Endothelial cell of umbilical vein (primary cell): ENCODE data around the gene CBLN3. TPM values are rescaled to one million over a fixed set of nuclear protein-coding genes. Genes with fewer than 3 reads are reported as not detected.

Source experiments
- BruUV-seq: library from RNA; stranded (reverse); fragments of 400-500 nt; replicated peaks from 2 replicates; lab custom pipeline; 2021; lab: Mats Ljungman, UMichigan
- CTCF ChIA-PET: fragments of 300-600, 350-600 bp; sonication (Branson Sonifier 250); formaldehyde crosslinking; loops from one replicate; lab custom pipeline; 2021; ENCODE audit warnings: antibody characterized with exemption, inconsistent platforms; lab: Charles Lee
- POLR2A ChIA-PET: fragments of 300-600, 350-600 bp; sonication (Branson Sonifier 250); formaldehyde crosslinking; loops from one replicate; lab custom pipeline; 2021; ENCODE audit warnings: antibody characterized with exemption, inconsistent platforms; lab: Charles Lee
- DNase-seq: peaks from one replicate; pipeline ENCODE4 v3.0.0-alpha.2; 2011; ENCODE audit warnings: low read depth, low spot score
- FAIRE-seq: peaks from 2 replicates; lab custom pipeline; 2011; peaks lifted over from hg19 to GRCh38; lab: Jason Lieb, UNC
- H2AFZ ChIP-seq: 2 replicates; pipeline ENCODE4 v1.6.0; 2012; ENCODE audit warnings: low read depth, low read length, control low read depth, inconsistent platforms
- H3K27ac ChIP-seq: 2 replicates; pipeline ENCODE4 v1.5.1; 2011; ENCODE audit warnings: low read depth, mild to moderate bottlenecking, control low read depth, low read length, moderate library complexity; ENCODE audit not compliant: insufficient read depth
- H3K27me3 ChIP-seq, 2 experiments: 2 replicates each; pipeline versions ENCODE4 v1.6.0 to v1.6.1; 2011; ENCODE audit warnings: low read length in 2 of 2, mixed read lengths in 1 of 2; ENCODE audit not compliant: control insufficient read depth in 2 of 2, insufficient read depth in 2 of 2
- H3K36me3 ChIP-seq, 2 experiments: 2 replicates in 1 of 2; 3 replicates in 1 of 2; pipeline ENCODE4 v1.5.1; 2011; ENCODE audit warnings: low read length in 2 of 2, mild to moderate bottlenecking in 1 of 2, moderate library complexity in 1 of 2; ENCODE audit not compliant: control insufficient read depth in 2 of 2, insufficient read depth in 2 of 2; ENCODE audit errors: extremely low read depth in 1 of 2
- H3K4me1 ChIP-seq: 3 replicates; pipeline ENCODE4 v1.5.1; 2011; ENCODE audit warnings: mild to moderate bottlenecking, low read length; ENCODE audit not compliant: control insufficient read depth, insufficient read depth; ENCODE audit errors: extremely low read depth
- H3K4me2 ChIP-seq: 2 replicates; pipeline ENCODE4 v1.6.1; 2011; ENCODE audit warnings: low read length, control low read depth, mixed read lengths; ENCODE audit not compliant: insufficient read depth
- H3K4me3 ChIP-seq, 3 experiments: fragments of 200-600 bp in 1 of 3; sonication (generic), shearing (Covaris generic) in 1 of 3; replicated peaks in 1 of 3; 2 replicates each; pipeline ENCODE4 v1.5.1; 2011 to 2016; ENCODE audit warnings: control low read depth in 3 of 3, low read length in 3 of 3, mild to moderate bottlenecking in 2 of 3, inconsistent platforms in 1 of 3, low read depth in 1 of 3, moderate library complexity in 1 of 3; ENCODE audit not compliant: insufficient read depth in 1 of 3
- H3K79me2 ChIP-seq: 2 replicates; pipeline ENCODE4 v1.6.0; 2012; ENCODE audit warnings: low read length, inconsistent platforms; ENCODE audit not compliant: control insufficient read depth, insufficient read depth
- H3K9ac ChIP-seq: replicated peaks from 2 replicates; pipeline ENCODE3; 2011; ENCODE audit warnings: low read length, control low read depth; ENCODE audit not compliant: insufficient read depth; ENCODE audit errors: extremely low read depth
- H3K9me1 ChIP-seq: replicated peaks from 3 replicates; pipeline ENCODE4 v1.6.0; 2011; ENCODE audit warnings: mild to moderate bottlenecking, low read length; ENCODE audit not compliant: control insufficient read depth, insufficient read depth; ENCODE audit errors: extremely low read depth
- H3K9me3 ChIP-seq: replicated peaks from 2 replicates; pipeline ENCODE4 v1.5.1; 2012; ENCODE audit warnings: low read length, inconsistent platforms; ENCODE audit not compliant: control insufficient read depth, insufficient read depth
- H4K20me1 ChIP-seq: replicated peaks from 2 replicates; pipeline ENCODE3; 2011; ENCODE audit warnings: mild to moderate bottlenecking, low read length; ENCODE audit not compliant: control insufficient read depth, insufficient read depth; ENCODE audit errors: extremely low read depth
- EZH2 ChIP-seq: IDR thresholded peaks from 2 replicates; pipeline ENCODE4 v1.6.1; 2012; ENCODE audit warnings: borderline replicate concordance, low read depth, mild to moderate bottlenecking, moderate library complexity, low read length, inconsistent platforms; ENCODE audit not compliant: severe bottlenecking
- FOS ChIP-seq: IDR thresholded peaks from 2 replicates; pipeline ENCODE4 v1.6.1; 2011; ENCODE audit warnings: mild to moderate bottlenecking, low read length, moderate library complexity, borderline replicate concordance; ENCODE audit not compliant: insufficient read depth
- GATA2 ChIP-seq: IDR thresholded peaks from 2 replicates; pipeline ENCODE4 v1.7.0; 2011; ENCODE audit warnings: low read depth, mild to moderate bottlenecking, moderate library complexity, mixed read lengths, low read length; ENCODE audit not compliant: insufficient read length, insufficient read depth
- JUN ChIP-seq: IDR thresholded peaks from 2 replicates; pipeline ENCODE4 v1.6.1; 2011; ENCODE audit warnings: borderline replicate concordance, low read depth; ENCODE audit not compliant: insufficient read length, insufficient read depth
- MYC ChIP-seq: IDR thresholded peaks from one replicate; pipeline ENCODE4 v1.6.1; 2011; ENCODE audit warnings: mild to moderate bottlenecking, low read depth, low read length
- POLR2A ChIP-seq: IDR thresholded peaks from 2 replicates; pipeline ENCODE4 v1.6.1; 2012; ENCODE audit warnings: low read depth, mild to moderate bottlenecking, control low read depth, low read length
- dilution Hi-C: fragments of 300-500 bp; cut with MboI; formaldehyde crosslinking; loops from one replicate; pipeline ENCODE4 v1.15.0; 2019; ENCODE audit warnings: low sequenced_read_pairs; ENCODE audit not compliant: extremely low pct_ligation_motif_present
- intact Hi-C: fragments of 100-400 bp; cut with micrococcal nuclease; formaldehyde crosslinking; loops from one replicate; pipeline ENCODE4 v1.10.0; 2022
- polyA plus RNA-seq, 4 experiments: library from polyadenylated mRNA; depleted of rRNA in 3 of 4; stranded (reverse) in 3 of 4; unstranded in 1 of 4; fragments of >200 nt; gene quantifications; 2 replicates each; pipeline versions ENCODE4 v1.2.1 to v1.2.3, GENCODE V29; 2011 to 2012; ENCODE audit warnings: missing spikeins in 1 of 4
- total RNA-seq: library from RNA; stranded (reverse); gene quantifications from 2 replicates; pipeline ENCODE4 v1.2.3, GENCODE V29; 2021
- TF ChIP-seq, protein P1 (sequence below), 2 donors: IDR thresholded peaks; 1 replicate in 1 of 2; 2 replicates in 1 of 2; pipeline ENCODE4 v1.5.1; 2011; ENCODE audit warnings: low read length in 2 of 2, mild to moderate bottlenecking in 2 of 2, moderate library complexity in 2 of 2, control low read depth in 1 of 2, inconsistent platforms in 1 of 2, low read depth in 1 of 2; ENCODE audit not compliant: insufficient read depth in 1 of 2; ENCODE audit errors: extremely low read depth in 1 of 2

Gene CBLN3
- total and polyA plus RNA-seq, 2 donors (not counting 3 experiments of a cell fraction or from before 2014, with no cell fraction given) = 7.9 to 8.6 TPM

DNA sequence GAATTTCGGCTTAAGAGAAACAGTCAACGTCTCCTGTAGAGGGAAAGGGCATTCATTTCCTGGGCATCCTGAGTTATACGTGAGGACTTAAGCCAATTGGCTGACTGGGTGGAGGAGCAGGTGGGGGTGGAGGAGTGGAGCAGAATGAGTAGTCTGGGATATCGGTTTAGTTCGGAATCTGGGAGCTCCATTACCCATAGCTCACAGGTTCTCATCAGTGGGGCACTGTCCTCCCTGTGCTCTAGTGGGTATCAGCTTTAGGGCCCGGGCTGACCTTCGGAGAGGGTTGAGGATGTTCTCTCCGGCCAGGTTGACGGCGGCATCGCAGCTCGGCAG lies 12.4 kb upstream of the CBLN3 start:
- no TSS peak for BruUV-seq
- intact Hi-C loops (loop anchor here (10.0 kb wide), 1 partner anchor 953 kb away; no protein-coding TSS in a partner anchor), dilution Hi-C loops (no loop called here)

More for the DNA sequence above, 12.4 kb upstream of the CBLN3 start:
- Histone ChIP-seq H4K20me1 (no peaks in the 10 kb centered on the region), H3K9me1 (no peaks in the 10 kb centered on the region), H3K9ac (peak overlapping the region; percentile 97), H3K27ac (peak overlapping the region; percentile 98), H3K36me3 (peaks cover 7 to 23% of the 10 kb centered on the region in 2 experiments), H3K4me2 (peak overlapping the region; percentile 76), H3K79me2 (peaks cover 2% of the 10 kb centered on the region), H3K9me3 (no peaks in the 10 kb centered on the region), H3K27me3 (no peaks in the 10 kb centered on the region), H2AFZ (peak overlapping the region; percentile 35), H3K4me3 (peak overlapping the region; percentile 40 to 88 (median 74)), H3K4me1 (peaks cover 30% of the 10 kb centered on the region)
- FAIRE-seq (no peak), DNase-seq (no peak)
- ChIA-PET POLR2A (interaction anchor here (0.5 to 1.5 kb wide), 4 partner anchors 10 to 354 kb away, joined by 3 to 5 read pairs (median 4); partner anchors contain the start of genes CBLN3 and KHNYN), CTCF (interaction anchor here (1.1 to 2.2 kb wide), 6 partner anchors 10 to 145 kb away, joined by 3 to 31 read pairs (median 8); no protein-coding TSS in a partner anchor)
- TF ChIP-seq POLR2A = no peak
- no peak for TF ChIP-seq FOS
- TF ChIP-seq, protein P1, sequence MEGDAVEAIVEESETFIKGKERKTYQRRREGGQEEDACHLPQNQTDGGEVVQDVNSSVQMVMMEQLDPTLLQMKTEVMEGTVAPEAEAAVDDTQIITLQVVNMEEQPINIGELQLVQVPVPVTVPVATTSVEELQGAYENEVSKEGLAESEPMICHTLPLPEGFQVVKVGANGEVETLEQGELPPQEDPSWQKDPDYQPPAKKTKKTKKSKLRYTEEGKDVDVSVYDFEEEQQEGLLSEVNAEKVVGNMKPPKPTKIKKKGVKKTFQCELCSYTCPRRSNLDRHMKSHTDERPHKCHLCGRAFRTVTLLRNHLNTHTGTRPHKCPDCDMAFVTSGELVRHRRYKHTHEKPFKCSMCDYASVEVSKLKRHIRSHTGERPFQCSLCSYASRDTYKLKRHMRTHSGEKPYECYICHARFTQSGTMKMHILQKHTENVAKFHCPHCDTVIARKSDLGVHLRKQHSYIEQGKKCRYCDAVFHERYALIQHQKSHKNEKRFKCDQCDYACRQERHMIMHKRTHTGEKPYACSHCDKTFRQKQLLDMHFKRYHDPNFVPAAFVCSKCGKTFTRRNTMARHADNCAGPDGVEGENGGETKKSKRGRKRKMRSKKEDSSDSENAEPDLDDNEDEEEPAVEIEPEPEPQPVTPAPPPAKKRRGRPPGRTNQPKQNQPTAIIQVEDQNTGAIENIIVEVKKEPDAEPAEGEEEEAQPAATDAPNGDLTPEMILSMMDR (IDR thresholded peaks at IDR 0.05; ENCODE audit: extremely low read depth in 1 of 2, insufficient read depth in 1 of 2, low read depth in 1 of 2, low read length in 2 of 2) = no peak
- no peak for TF ChIP-seq GATA2
- no peak for TF ChIP-seq JUN
- no peak for TF ChIP-seq MYC
- TF ChIP-seq EZH2 = no peak
